Urothelium cell line (cell line): ENCODE data around the gene SYT1.
"Not testable (repeated sequence)": the region's sequence is repeated elsewhere in the genome, so short reads cannot be mapped to it uniquely, and the experiment has no call there.

Experiments used
- DNase-seq: peaks from one replicate; pipeline ENCODE4 v3.0.0; 2011; ENCODE audit warnings: low spot score, mixed read lengths
- FAIRE-seq: peaks from 2 replicates; lab custom pipeline; 2011; peaks lifted over from hg19 to GRCh38; lab: Jason Lieb, UNC

SYT1 gene

GRCh38 chr12:78964521-78964920 lies 99.9 kb downstream of the SYT1 start:
- DNase-seq (no peak), FAIRE-seq (no peak)

GRCh38 chr12:78966062-78966461 lies 101.5 kb downstream of the SYT1 start:
- FAIRE-seq (no peak), DNase-seq (no peak)

GRCh38 chr12:78966926-78967325 lies 102.4 kb downstream of the SYT1 start:
- DNase-seq = no peak
- no peak for FAIRE-seq

- no peak for FAIRE-seq
- no peak for DNase-seq
Observed at GRCh38 chr12:78968226-78968625, 103.7 kb downstream of the SYT1 start.

GRCh38 chr12:78970041-78970440 lies 105.5 kb downstream of the SYT1 start:
- DNase-seq (peak; percentile 3), FAIRE-seq (no peak)

- DNase-seq (no peak), FAIRE-seq (no peak)
Observed at GRCh38 chr12:78977304-78977867, 112.8 kb downstream of the SYT1 start.

- no peak for DNase-seq
- no peak for FAIRE-seq
Observed at GRCh38 chr12:78994168-78994791, 129.7 kb downstream of the SYT1 start.

GRCh38 chr12:79000501-79000900 lies 135.9 kb downstream of the SYT1 start:
- FAIRE-seq (no peak), DNase-seq (no peak)

- DNase-seq (no peak), FAIRE-seq (no peak)
Observed at GRCh38 chr12:79001404-79001803, 136.8 kb downstream of the SYT1 start.

GRCh38 chr12:79006306-79006705 lies 141.7 kb downstream of the SYT1 start:
- FAIRE-seq (no peak), DNase-seq (no peak)

- FAIRE-seq (no peak), DNase-seq (no peak)
Observed at GRCh38 chr12:79008591-79008990, 144.0 kb downstream of the SYT1 start.

GRCh38 chr12:79012636-79013035 lies 148.1 kb downstream of the SYT1 start:
- FAIRE-seq (no peak), DNase-seq (peak; percentile 1)

- DNase-seq (no peak), FAIRE-seq (no peak)
Observed at GRCh38 chr12:79016181-79016580, 151.6 kb downstream of the SYT1 start.

- FAIRE-seq (no peak), DNase-seq (no peak)
Observed at GRCh38 chr12:79019672-79020071, 155.1 kb downstream of the SYT1 start.

- no peak for FAIRE-seq
Observed at GRCh38 chr12:79020106-79020505, 155.5 kb downstream of the SYT1 start.

GRCh38 chr12:79021021-79021420 lies 156.4 kb downstream of the SYT1 start:
- DNase-seq (no peak), FAIRE-seq (no peak)

More at GRCh38 chr12:79020106-79020505, 155.5 kb downstream of the SYT1 start:
- no peak for DNase-seq

GRCh38 chr12:79023261-79023660 lies 158.7 kb downstream of the SYT1 start:
- no peak for FAIRE-seq
- no peak for DNase-seq

- DNase-seq (no peak), FAIRE-seq (no peak)
Observed at GRCh38 chr12:79023784-79024183, 159.2 kb downstream of the SYT1 start.

- no peak for DNase-seq
- no peak for FAIRE-seq
Observed at GRCh38 chr12:79033788-79034187, 169.2 kb downstream of the SYT1 start.

GRCh38 chr12:79044748-79045147 lies 180.2 kb downstream of the SYT1 start:
- not testable (repeated sequence) for DNase-seq, FAIRE-seq

- not testable (repeated sequence) for DNase-seq, FAIRE-seq
Observed at GRCh38 chr12:79045149-79045703, 180.7 kb downstream of the SYT1 start.

- DNase-seq (no peak), FAIRE-seq (no peak)
Observed at GRCh38 chr12:79046021-79046420, 181.4 kb downstream of the SYT1 start.
